Panc1 (cell line): Measurements from ENCODE around the gene TOM1L1.

ENCODE experiments used
- POLR2AphosphoS5 ChIP-seq: IDR thresholded peaks from 2 replicates; pipeline ENCODE4 v1.6.1; 2012; ENCODE audit warnings: mild to moderate bottlenecking, low read depth, low read length, moderate library complexity
- REST ChIP-seq, 2 experiments: IDR thresholded peaks; 2 replicates each; pipeline ENCODE4 v1.6.1; 2011 to 2012; ENCODE audit warnings: low read depth in 2 of 2, control low read depth in 1 of 2, low read length in 1 of 2, mild to moderate bottlenecking in 1 of 2, moderate library complexity in 1 of 2; ENCODE audit not compliant: insufficient read depth in 1 of 2

GRCh38 chr17:54892360-54892759, 8.3 kb upstream of the TOM1L1 start:
- no peak for TF ChIP-seq POLR2AphosphoS5
- TF ChIP-seq REST (IDR thresholded peaks at IDR 0.05; ENCODE audit: insufficient read depth in 1 of 2, low read depth in 2 of 2, low read length in 1 of 2): no peak
